LNCaP clone FGC (cell line): ENCODE results near the gene TMEM126A.

Experiments used
- DNase-seq: peaks from one replicate; pipeline ENCODE4 v3.0.0-alpha.2; 2011; ENCODE audit warnings: low read depth
- H3K4me3 ChIP-seq: 2 replicates; pipeline ENCODE4 v1.5.1; 2011; ENCODE audit warnings: mild to moderate bottlenecking, low read depth, low read length, control low read depth
- CTCF ChIP-seq: IDR thresholded peaks from 2 replicates; pipeline ENCODE4 v1.5.1; 2012; ENCODE audit warnings: mild to moderate bottlenecking; ENCODE audit not compliant: control insufficient read depth, insufficient read depth; ENCODE audit errors: extremely low read depth

Gene TMEM126A

GRCh38 chr11:85699957-85700741, 52.4 kb downstream of the TMEM126A start:
- no peak overlapping the region for H3K4me3 ChIP-seq
- no peak for TF ChIP-seq CTCF
- no peak for DNase-seq

- TF ChIP-seq CTCF = no peak
- no peak for DNase-seq
- H3K4me3 ChIP-seq = no peak overlapping the region
Measured at GRCh38 chr11:85704967-85705366, 57.2 kb downstream of the TMEM126A start.

- H3K4me3 ChIP-seq = no peak overlapping the region
- no peak for DNase-seq
- TF ChIP-seq CTCF = no peak
Measured at GRCh38 chr11:85705800-85706199, 58.0 kb downstream of the TMEM126A start.
